Measurements from ENCODE around the gene DGKK.

Gene DGKK

GRCh38 chrX:50471390-50471789, 765 bp upstream of the DGKK start:
- Histone ChIP-seq H3K36me3 (ENCODE audit: insufficient read depth, low read length) (no peaks in the 10 kb centered on the region), H3K27ac (no peak overlapping the region), H3K9ac (ENCODE audit: insufficient read length) (no peak overlapping the region), H3K4me3 (no peak overlapping the region), H3K9me3 (ENCODE audit: low read depth, low read length) (no peaks in the 10 kb centered on the region)
- DNase-seq (ENCODE audit: low read depth, low spot score), result no peak
- TF ChIP-seq EZH2 (IDR thresholded peaks at IDR 0.05), result no peak
- TF ChIP-seq POLR2AphosphoS5 (IDR thresholded peaks at IDR 0.05; ENCODE audit: borderline replicate concordance, low read depth, low read length), result no peak
- no peak for TF ChIP-seq FOXP2 (optimal IDR thresholded peaks at IDR 0.05; ENCODE audit: control extremely low read depth, extremely low read length, insufficient read depth)

GRCh38 chrX:50469206-50469605, 1.4 kb downstream of the DGKK start:
- no peaks in the 10 kb centered on the region for H3K9me3 ChIP-seq (ENCODE audit: low read depth, low read length)
- no peak for DNase-seq (ENCODE audit: low read depth, low spot score)
- H3K27ac ChIP-seq, result no peak overlapping the region
- no peaks in the 10 kb centered on the region for H3K36me3 ChIP-seq (ENCODE audit: insufficient read depth, low read length)
- H3K4me3 ChIP-seq, result no peak overlapping the region
- H3K9ac ChIP-seq (ENCODE audit: insufficient read length), result no peak overlapping the region
- TF ChIP-seq FOXP2 (optimal IDR thresholded peaks at IDR 0.05; ENCODE audit: control extremely low read depth, extremely low read length, insufficient read depth) (no peak), POLR2AphosphoS5 (IDR thresholded peaks at IDR 0.05; ENCODE audit: borderline replicate concordance, low read depth, low read length) (no peak)

GRCh38 chrX:50459615-50460014, 11.0 kb downstream of the DGKK start:
- no peak for TF ChIP-seq EZH2 (IDR thresholded peaks at IDR 0.05)
- no peak for TF ChIP-seq POLR2AphosphoS5 (IDR thresholded peaks at IDR 0.05; ENCODE audit: borderline replicate concordance, low read depth, low read length)
- TF ChIP-seq FOXP2 (optimal IDR thresholded peaks at IDR 0.05; ENCODE audit: control extremely low read depth, extremely low read length, insufficient read depth), result no peak

GRCh38 chrX:50458483-50458882, 12.1 kb downstream of the DGKK start:
- TF ChIP-seq POLR2AphosphoS5 (IDR thresholded peaks at IDR 0.05; ENCODE audit: borderline replicate concordance, low read depth, low read length), result no peak
- no peak for TF ChIP-seq EZH2 (IDR thresholded peaks at IDR 0.05)
- TF ChIP-seq FOXP2 (optimal IDR thresholded peaks at IDR 0.05; ENCODE audit: control extremely low read depth, extremely low read length, insufficient read depth), result no peak
- no peak for DNase-seq (ENCODE audit: low read depth, low spot score)
- H3K27ac ChIP-seq, result no peak overlapping the region
- no peaks in the 10 kb centered on the region for H3K9me3 ChIP-seq (ENCODE audit: low read depth, low read length)
- no peak overlapping the region for H3K4me3 ChIP-seq
- H3K36me3 ChIP-seq (ENCODE audit: insufficient read depth, low read length), result no peaks in the 10 kb centered on the region
- no peak overlapping the region for H3K9ac ChIP-seq (ENCODE audit: insufficient read length)

More at GRCh38 chrX:50459615-50460014, 11.0 kb downstream of the DGKK start:
- no peaks in the 10 kb centered on the region for H3K36me3 ChIP-seq (ENCODE audit: insufficient read depth, low read length)
- no peaks in the 10 kb centered on the region for H3K9me3 ChIP-seq (ENCODE audit: low read depth, low read length)
- H3K9ac ChIP-seq (ENCODE audit: insufficient read length), result no peak overlapping the region
- DNase-seq (ENCODE audit: low read depth, low spot score), result no peak
- no peak overlapping the region for H3K4me3 ChIP-seq
- H3K27ac ChIP-seq, result no peak overlapping the region

GRCh38 chrX:50456712-50457484, 13.7 kb downstream of the DGKK start:
- Histone ChIP-seq H3K27ac (no peak overlapping the region), H3K4me3 (no peak overlapping the region), H3K9me3 (ENCODE audit: low read depth, low read length) (no peaks in the 10 kb centered on the region), H3K9ac (ENCODE audit: insufficient read length) (no peak overlapping the region), H3K36me3 (ENCODE audit: insufficient read depth, low read length) (no peaks in the 10 kb centered on the region)
- TF ChIP-seq POLR2AphosphoS5 (IDR thresholded peaks at IDR 0.05; ENCODE audit: borderline replicate concordance, low read depth, low read length) (no peak), FOXP2 (optimal IDR thresholded peaks at IDR 0.05; ENCODE audit: control extremely low read depth, extremely low read length, insufficient read depth) (no peak), EZH2 (IDR thresholded peaks at IDR 0.05) (no peak)
- no peak for DNase-seq (ENCODE audit: low read depth, low spot score)

- TF ChIP-seq FOXP2 (optimal IDR thresholded peaks at IDR 0.05; ENCODE audit: control extremely low read depth, extremely low read length, insufficient read depth) (no peak), POLR2AphosphoS5 (IDR thresholded peaks at IDR 0.05; ENCODE audit: borderline replicate concordance, low read depth, low read length) (no peak), EZH2 (IDR thresholded peaks at IDR 0.05) (no peak)
- no peak overlapping the region for H3K4me3 ChIP-seq
- no peak for DNase-seq (ENCODE audit: low read depth, low spot score)
- no peaks in the 10 kb centered on the region for H3K9me3 ChIP-seq (ENCODE audit: low read depth, low read length)
- H3K27ac ChIP-seq, result no peak overlapping the region
- no peak overlapping the region for H3K9ac ChIP-seq (ENCODE audit: insufficient read length)
- no peaks in the 10 kb centered on the region for H3K36me3 ChIP-seq (ENCODE audit: insufficient read depth, low read length)
Observed at GRCh38 chrX:50452782-50453181, 17.8 kb downstream of the DGKK start.

GRCh38 chrX:50450324-50450723, 20.3 kb downstream of the DGKK start:
- TF ChIP-seq FOXP2 (optimal IDR thresholded peaks at IDR 0.05; ENCODE audit: control extremely low read depth, extremely low read length, insufficient read depth), result no peak
- no peak for TF ChIP-seq EZH2 (IDR thresholded peaks at IDR 0.05)
- no peak for TF ChIP-seq POLR2AphosphoS5 (IDR thresholded peaks at IDR 0.05; ENCODE audit: borderline replicate concordance, low read depth, low read length)
- no peak overlapping the region for H3K27ac ChIP-seq
- DNase-seq (ENCODE audit: low read depth, low spot score), result no peak

GRCh38 chrX:50448565-50448964, 22.1 kb downstream of the DGKK start:
- DNase-seq (ENCODE audit: low read depth, low spot score), result no peak
- H3K9me3 ChIP-seq (ENCODE audit: low read depth, low read length), result no peaks in the 10 kb centered on the region

More at GRCh38 chrX:50450324-50450723, 20.3 kb downstream of the DGKK start:
- Histone ChIP-seq H3K36me3 (ENCODE audit: insufficient read depth, low read length) (no peaks in the 10 kb centered on the region), H3K9me3 (ENCODE audit: low read depth, low read length) (no peaks in the 10 kb centered on the region), H3K9ac (ENCODE audit: insufficient read length) (no peak overlapping the region), H3K4me3 (no peak overlapping the region)

GRCh38 chrX:50447535-50447934, 23.1 kb downstream of the DGKK start:
- no peak overlapping the region for H3K9ac ChIP-seq (ENCODE audit: insufficient read length)

More at GRCh38 chrX:50448565-50448964, 22.1 kb downstream of the DGKK start:
- Histone ChIP-seq H3K4me3 (no peak overlapping the region), H3K9ac (ENCODE audit: insufficient read length) (no peak overlapping the region), H3K27ac (no peak overlapping the region), H3K36me3 (ENCODE audit: insufficient read depth, low read length) (no peaks in the 10 kb centered on the region)
- TF ChIP-seq POLR2AphosphoS5 (IDR thresholded peaks at IDR 0.05; ENCODE audit: borderline replicate concordance, low read depth, low read length), result no peak

More at GRCh38 chrX:50447535-50447934, 23.1 kb downstream of the DGKK start:
- H3K36me3 ChIP-seq (ENCODE audit: insufficient read depth, low read length), result no peaks in the 10 kb centered on the region
- no peaks in the 10 kb centered on the region for H3K9me3 ChIP-seq (ENCODE audit: low read depth, low read length)
- TF ChIP-seq FOXP2 (optimal IDR thresholded peaks at IDR 0.05; ENCODE audit: control extremely low read depth, extremely low read length, insufficient read depth), result no peak
- TF ChIP-seq POLR2AphosphoS5 (IDR thresholded peaks at IDR 0.05; ENCODE audit: borderline replicate concordance, low read depth, low read length), result no peak
- no peak for TF ChIP-seq EZH2 (IDR thresholded peaks at IDR 0.05)
- no peak overlapping the region for H3K4me3 ChIP-seq
- no peak overlapping the region for H3K27ac ChIP-seq
- no peak for DNase-seq (ENCODE audit: low read depth, low spot score)

All from SK-N-MC (cell line).